ENCODE measurements around the gene SH2D2A. TPM values are rescaled to one million over a fixed set of nuclear protein-coding genes. Genes with fewer than 3 reads are reported as not detected.

The SH2D2A gene
- total and polyA plus RNA-seq, 9 of the 15 experiments (the other 6 are each of a cell fraction or from before 2014, with no cell fraction given): 0.89 to 33.6 (median 6.9) TPM

- TF ChIP-seq, protein P1, sequence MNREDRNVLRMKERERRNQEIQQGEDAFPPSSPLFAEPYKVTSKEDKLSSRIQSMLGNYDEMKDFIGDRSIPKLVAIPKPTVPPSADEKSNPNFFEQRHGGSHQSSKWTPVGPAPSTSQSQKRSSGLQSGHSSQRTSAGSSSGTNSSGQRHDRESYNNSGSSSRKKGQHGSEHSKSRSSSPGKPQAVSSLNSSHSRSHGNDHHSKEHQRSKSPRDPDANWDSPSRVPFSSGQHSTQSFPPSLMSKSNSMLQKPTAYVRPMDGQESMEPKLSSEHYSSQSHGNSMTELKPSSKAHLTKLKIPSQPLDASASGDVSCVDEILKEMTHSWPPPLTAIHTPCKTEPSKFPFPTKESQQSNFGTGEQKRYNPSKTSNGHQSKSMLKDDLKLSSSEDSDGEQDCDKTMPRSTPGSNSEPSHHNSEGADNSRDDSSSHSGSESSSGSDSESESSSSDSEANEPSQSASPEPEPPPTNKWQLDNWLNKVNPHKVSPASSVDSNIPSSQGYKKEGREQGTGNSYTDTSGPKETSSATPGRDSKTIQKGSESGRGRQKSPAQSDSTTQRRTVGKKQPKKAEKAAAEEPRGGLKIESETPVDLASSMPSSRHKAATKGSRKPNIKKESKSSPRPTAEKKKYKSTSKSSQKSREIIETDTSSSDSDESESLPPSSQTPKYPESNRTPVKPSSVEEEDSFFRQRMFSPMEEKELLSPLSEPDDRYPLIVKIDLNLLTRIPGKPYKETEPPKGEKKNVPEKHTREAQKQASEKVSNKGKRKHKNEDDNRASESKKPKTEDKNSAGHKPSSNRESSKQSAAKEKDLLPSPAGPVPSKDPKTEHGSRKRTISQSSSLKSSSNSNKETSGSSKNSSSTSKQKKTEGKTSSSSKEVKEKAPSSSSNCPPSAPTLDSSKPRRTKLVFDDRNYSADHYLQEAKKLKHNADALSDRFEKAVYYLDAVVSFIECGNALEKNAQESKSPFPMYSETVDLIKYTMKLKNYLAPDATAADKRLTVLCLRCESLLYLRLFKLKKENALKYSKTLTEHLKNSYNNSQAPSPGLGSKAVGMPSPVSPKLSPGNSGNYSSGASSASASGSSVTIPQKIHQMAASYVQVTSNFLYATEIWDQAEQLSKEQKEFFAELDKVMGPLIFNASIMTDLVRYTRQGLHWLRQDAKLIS (CRISPR knock-in tag; IDR thresholded peaks at IDR 0.05): 0 out of 2 replicates have a peak, but pooled peaks have one; percentile 55
- TF ChIP-seq ZNF512 (tag; IDR thresholded peaks at IDR 0.05) (no peak), MYC (IDR thresholded peaks at IDR 0.05; ENCODE audit: low read depth, low read length) (0 out of 2 replicates have a peak, but pooled peaks have one; percentile 3), MYC (CRISPR knock-in tag; IDR thresholded peaks at IDR 0.05; ENCODE audit: borderline replicate concordance, low read depth) (no peak)
Observed at GRCh38 chr1:156768610-156769295, 47.9 kb downstream of the SH2D2A start (continued).

All from K562 (cell line).